Keratinocyte (primary cell): ENCODE measurements around the gene MCRS1. TPM values are rescaled to one million over a fixed set of nuclear protein-coding genes. Genes with fewer than 3 reads are reported as not detected.
"Not testable (repeated sequence)": the region's sequence is repeated elsewhere in the genome, so short reads cannot be mapped to it uniquely, and the experiment has no call there.

Experiments
- DNase-seq: peaks from one replicate; pipeline ENCODE4 v3.0.0-alpha.2; 2011; ENCODE audit warnings: low read depth, missing footprints, low spot score
- FAIRE-seq: peaks from 2 replicates; lab custom pipeline; 2011; peaks lifted over from hg19 to GRCh38; lab: Jason Lieb, UNC
- H2AFZ ChIP-seq: 2 replicates; pipeline ENCODE4 v1.6.0; 2012; ENCODE audit warnings: low read length, control low read depth, inconsistent platforms; ENCODE audit not compliant: control insufficient read depth
- H3K27ac ChIP-seq: 2 replicates; pipeline ENCODE4 v1.5.1; 2011; ENCODE audit warnings: low read length; ENCODE audit not compliant: control insufficient read depth, insufficient read depth
- H3K27me3 ChIP-seq: 3 replicates; pipeline ENCODE4 v1.6.0; 2011; ENCODE audit warnings: low read length; ENCODE audit not compliant: control insufficient read depth, insufficient read depth; ENCODE audit errors: extremely low read depth
- H3K36me3 ChIP-seq, 2 experiments: 2 replicates in 1 of 2; 3 replicates in 1 of 2; pipeline ENCODE4 v1.5.1; 2011; ENCODE audit warnings: low read length in 2 of 2, mild to moderate bottlenecking in 1 of 2; ENCODE audit not compliant: control insufficient read depth in 2 of 2, insufficient read depth in 2 of 2; ENCODE audit errors: extremely low read depth in 1 of 2
- H3K4me1 ChIP-seq: 3 replicates; pipeline ENCODE4 v1.5.1; 2011; ENCODE audit warnings: low read length; ENCODE audit not compliant: control insufficient read depth, insufficient read depth; ENCODE audit errors: extremely low read depth
- H3K4me2 ChIP-seq: 3 replicates; pipeline ENCODE4 v1.6.0; 2011; ENCODE audit warnings: low read depth, low read length; ENCODE audit not compliant: control insufficient read depth, insufficient read depth; ENCODE audit errors: extremely low read depth
- H3K4me3 ChIP-seq, 3 experiments: fragments of 200-600 bp in 1 of 3; sonication (generic) in 1 of 3; 2 replicates in 2 of 3; 3 replicates in 1 of 3; pipeline ENCODE4 v1.5.1; 2011 to 2016; ENCODE audit warnings: low read length in 3 of 3, mild to moderate bottlenecking in 3 of 3, control low read depth in 2 of 3, inconsistent platforms in 1 of 3, low read depth in 1 of 3, mixed read lengths in 1 of 3, mixed run types in 1 of 3, moderate library complexity in 1 of 3; ENCODE audit not compliant: control insufficient read depth in 2 of 3, insufficient read depth in 2 of 3; ENCODE audit errors: extremely low read depth in 1 of 3
- H3K79me2 ChIP-seq: 2 replicates; pipeline ENCODE4 v1.6.0; 2012; ENCODE audit warnings: low read length; ENCODE audit not compliant: control insufficient read depth, insufficient read depth
- H3K9ac ChIP-seq: 3 replicates; pipeline ENCODE4 v1.6.0; 2011; ENCODE audit warnings: low read length; ENCODE audit not compliant: control insufficient read depth, insufficient read depth; ENCODE audit errors: extremely low read depth
- H3K9me1 ChIP-seq: 3 replicates; pipeline ENCODE4 v1.6.0; 2011; ENCODE audit warnings: low read length; ENCODE audit not compliant: control insufficient read depth, insufficient read depth; ENCODE audit errors: extremely low read depth
- H3K9me3 ChIP-seq: 2 replicates; pipeline ENCODE4 v1.5.1; 2012; ENCODE audit warnings: low read depth, low read length; ENCODE audit not compliant: control insufficient read depth
- H4K20me1 ChIP-seq: 3 replicates; pipeline ENCODE4 v1.6.0; 2011; ENCODE audit warnings: low read length; ENCODE audit not compliant: control insufficient read depth, insufficient read depth; ENCODE audit errors: extremely low read depth
- CTCF ChIP-seq, 3 experiments: IDR thresholded peaks in 1 of 3; conservative IDR thresholded peaks in 1 of 3; optimal IDR thresholded peaks in 1 of 3; 2 replicates in 2 of 3; 3 replicates in 1 of 3; pipeline versions ENCODE3 to v1.5.1; 2011; ENCODE audit warnings: low read length in 3 of 3, mild to moderate bottlenecking in 3 of 3, moderate library complexity in 2 of 3, control low read depth in 1 of 3, inconsistent platforms in 1 of 3; ENCODE audit not compliant: insufficient read depth in 2 of 3; ENCODE audit errors: extremely low read depth in 1 of 3
- EZH2 ChIP-seq: IDR thresholded peaks from one replicate; pipeline ENCODE4 v1.6.1; 2012; ENCODE audit warnings: inconsistent platforms, mild to moderate bottlenecking, low read length, moderate library complexity
- dilution Hi-C: fragments of 300-500 bp; cut with MboI; formaldehyde crosslinking; loops from one replicate; pipeline ENCODE4 v1.7.0; 2020; ENCODE audit warnings: low sequenced_read_pairs; ENCODE audit not compliant: extremely low pct_ligation_motif_present
- polyA plus RNA-seq, 5 experiments: library from polyadenylated mRNA; depleted of rRNA in 3 of 5; stranded (reverse) in 3 of 5; stranded (forward) in 1 of 5; unstranded in 1 of 5; fragments of >200 nt; gene quantifications; 1 replicate in 1 of 5; 2 replicates in 3 of 5; 3 replicates in 1 of 5; pipeline versions ENCODE4 v1.2.1 to v1.2.3, GENCODE V29; 2011 to 2012; ENCODE audit warnings: missing spikeins in 2 of 5, low read depth in 1 of 5, low replicate concordance in 1 of 5

MCRS1 gene
- polyA plus RNA-seq, 1 donor (not counting 4 experiments of a cell fraction or from before 2014, with no cell fraction given), result 40.7 TPM

- DNase-seq, result no peak
- no peak overlapping the region for H3K9ac ChIP-seq
- no peaks in the 10 kb centered on the region for H3K9me3 ChIP-seq
- TF ChIP-seq CTCF (optimal IDR thresholded peaks at IDR 0.05 in 1 of 3, IDR thresholded peaks at IDR 0.05 in 1 of 3, conservative IDR thresholded peaks at IDR 0.05 in 1 of 3; ENCODE audit: extremely low read depth in 1 of 3, insufficient read depth in 2 of 3, low read length in 3 of 3) (no peak), EZH2 (no peak)
- no peak overlapping the region for H3K4me3 ChIP-seq
- peaks cover 27% of the 10 kb centered on the region for H3K4me1 ChIP-seq
- peaks cover 27% of the 10 kb centered on the region for H3K27me3 ChIP-seq
- H3K9me1 ChIP-seq, result no peaks in the 10 kb centered on the region
- no peak overlapping the region for H3K27ac ChIP-seq
- H3K36me3 ChIP-seq, result no peaks in the 10 kb centered on the region
- no peak overlapping the region for H3K4me2 ChIP-seq
- H3K79me2 ChIP-seq, result no peaks in the 10 kb centered on the region
- dilution Hi-C loops, result no loop called here
- H4K20me1 ChIP-seq, result peaks cover 3% of the 10 kb centered on the region
- FAIRE-seq, result no peak
- H2AFZ ChIP-seq, result no peak overlapping the region
These were observed 33.1 kb downstream of the MCRS1 start for GRCh38 chr12:49534731-49535278.

- H3K36me3 ChIP-seq, H2AFZ ChIP-seq, H3K27ac ChIP-seq, FAIRE-seq, H3K4me2 ChIP-seq, H3K9ac ChIP-seq, H4K20me1 ChIP-seq, H3K9me3 ChIP-seq, H3K79me2 ChIP-seq, H3K9me1 ChIP-seq, DNase-seq, H3K4me3 ChIP-seq, dilution Hi-C loops: not testable (repeated sequence)
- H3K27me3 ChIP-seq, result peaks cover 20% of the 10 kb centered on the region
- H3K4me1 ChIP-seq, result peaks cover 23% of the 10 kb centered on the region
These were observed 33.8 kb downstream of the MCRS1 start for GRCh38 chr12:49534122-49534521.

DNA sequence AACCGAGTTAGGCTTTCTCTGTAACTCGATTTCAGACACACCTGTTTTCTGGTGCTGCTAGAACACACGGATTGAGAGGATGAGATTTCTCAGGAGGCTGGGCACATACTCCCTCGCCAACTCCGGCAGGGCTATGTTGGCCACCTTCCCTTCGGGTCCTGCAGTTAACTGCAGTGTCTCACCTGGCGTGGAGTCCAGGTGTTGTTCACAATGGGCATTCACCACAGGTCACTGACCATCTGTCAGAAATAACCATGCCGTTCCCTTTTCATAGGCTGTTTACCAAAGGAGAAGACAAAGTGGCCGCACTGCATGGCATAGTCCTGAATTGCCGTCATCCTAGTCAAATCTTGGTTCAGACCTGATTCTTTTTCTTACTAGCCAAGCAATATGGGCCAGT is 34.6 kb downstream of the MCRS1 start:
- Histone ChIP-seq H3K27me3 (peaks cover 14% of the 10 kb centered on the region), H3K36me3 (no peaks in the 10 kb centered on the region), H3K9me1 (no peaks in the 10 kb centered on the region), H3K4me1 (peaks cover 23% of the 10 kb centered on the region), H2AFZ (no peak overlapping the region), H3K4me2 (no peak overlapping the region), H3K79me2 (no peaks in the 10 kb centered on the region), H3K4me3 (no peak overlapping the region), H3K9me3 (no peaks in the 10 kb centered on the region), H3K27ac (no peak overlapping the region), H4K20me1 (peaks cover 3% of the 10 kb centered on the region), H3K9ac (no peak overlapping the region)
- no peak for FAIRE-seq
- TF ChIP-seq CTCF (optimal IDR thresholded peaks at IDR 0.05 in 1 of 3, IDR thresholded peaks at IDR 0.05 in 1 of 3, conservative IDR thresholded peaks at IDR 0.05 in 1 of 3; ENCODE audit: extremely low read depth in 1 of 3, insufficient read depth in 2 of 3, low read length in 3 of 3) (no peak), EZH2 (no peak)
- no peak for DNase-seq
- dilution Hi-C loops, result no loop called here
